HG03571 (cell line): ENCODE results near the gene GAA.
"Not testable (repeated sequence)": the region's sequence is repeated elsewhere in the genome, so short reads cannot be mapped to it uniquely, and the experiment has no call there.

Experiments
- ATAC-seq: cut with Tn5 transposase; IDR thresholded peaks from one replicate; pipeline ENCODE4 v1.9.1; 2021; ENCODE audit not compliant: unreplicated experiment

GAA gene

DNA sequence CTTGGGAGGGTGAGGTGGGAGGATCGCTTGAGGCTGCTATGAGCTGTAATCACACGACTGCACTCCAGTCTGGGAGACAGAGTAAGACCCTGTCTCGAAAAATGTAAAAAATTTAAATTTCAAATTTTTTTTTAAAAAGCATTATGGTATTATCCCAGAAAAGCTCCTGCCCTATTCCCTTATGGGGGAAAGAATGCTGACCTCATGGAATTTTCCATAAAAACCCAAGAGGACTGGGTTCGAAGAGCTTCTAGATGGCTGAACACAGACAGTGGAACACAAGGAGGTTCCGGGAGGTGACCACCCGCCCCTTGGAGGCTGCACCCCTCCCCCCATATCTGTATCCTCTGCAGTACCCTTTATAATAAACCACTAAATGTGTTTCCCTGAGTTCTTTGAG lies 41.5 kb downstream of the GAA start:
- ATAC-seq: no peak

DNA sequence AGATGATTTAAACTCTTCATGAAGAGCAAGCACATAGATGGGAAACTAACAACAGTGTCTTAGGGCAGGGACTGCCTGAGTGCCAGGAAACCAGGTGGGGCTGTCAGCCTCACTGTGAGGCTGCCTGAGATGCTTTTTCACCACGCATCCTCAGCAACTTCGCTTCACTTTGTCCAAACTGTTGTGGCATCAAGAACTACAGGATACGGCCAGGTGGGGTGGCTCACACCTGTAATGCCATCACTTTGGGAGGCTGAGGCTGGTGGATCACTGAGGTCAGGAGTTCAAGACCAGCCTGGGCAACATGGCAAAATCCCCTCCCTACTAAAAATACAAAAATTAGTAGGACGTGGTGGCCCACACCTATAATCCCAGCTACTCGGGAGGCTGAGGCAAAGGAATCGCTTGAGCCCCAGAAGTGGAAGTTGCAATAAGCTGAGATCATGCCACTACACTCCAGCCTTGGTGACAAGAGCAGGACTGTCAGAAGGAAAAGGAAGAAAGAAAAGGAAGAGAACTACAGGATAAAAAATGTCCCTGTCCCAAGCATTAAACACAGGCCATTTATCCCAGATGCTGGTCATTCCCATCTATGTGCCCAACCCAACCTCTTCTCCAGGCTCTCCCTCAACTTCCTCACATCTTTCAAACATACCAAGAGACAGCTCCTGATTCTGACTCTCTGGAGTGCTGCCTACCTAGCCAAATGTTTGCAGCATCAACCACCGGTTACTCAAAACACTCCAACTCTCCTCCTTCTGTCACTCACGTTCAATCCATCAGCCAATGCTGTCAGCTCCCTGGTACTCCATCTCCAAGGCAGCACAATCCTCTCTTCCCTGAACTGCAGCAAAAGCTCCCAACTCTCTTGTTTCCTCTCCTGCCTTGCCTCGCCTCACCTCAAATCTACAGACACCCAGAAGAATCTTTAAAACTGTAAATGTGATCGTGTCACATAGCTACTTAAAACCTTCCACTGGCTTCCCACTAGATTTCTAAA lies 44.0 kb downstream of the GAA start:
- ATAC-seq: no peak

DNA sequence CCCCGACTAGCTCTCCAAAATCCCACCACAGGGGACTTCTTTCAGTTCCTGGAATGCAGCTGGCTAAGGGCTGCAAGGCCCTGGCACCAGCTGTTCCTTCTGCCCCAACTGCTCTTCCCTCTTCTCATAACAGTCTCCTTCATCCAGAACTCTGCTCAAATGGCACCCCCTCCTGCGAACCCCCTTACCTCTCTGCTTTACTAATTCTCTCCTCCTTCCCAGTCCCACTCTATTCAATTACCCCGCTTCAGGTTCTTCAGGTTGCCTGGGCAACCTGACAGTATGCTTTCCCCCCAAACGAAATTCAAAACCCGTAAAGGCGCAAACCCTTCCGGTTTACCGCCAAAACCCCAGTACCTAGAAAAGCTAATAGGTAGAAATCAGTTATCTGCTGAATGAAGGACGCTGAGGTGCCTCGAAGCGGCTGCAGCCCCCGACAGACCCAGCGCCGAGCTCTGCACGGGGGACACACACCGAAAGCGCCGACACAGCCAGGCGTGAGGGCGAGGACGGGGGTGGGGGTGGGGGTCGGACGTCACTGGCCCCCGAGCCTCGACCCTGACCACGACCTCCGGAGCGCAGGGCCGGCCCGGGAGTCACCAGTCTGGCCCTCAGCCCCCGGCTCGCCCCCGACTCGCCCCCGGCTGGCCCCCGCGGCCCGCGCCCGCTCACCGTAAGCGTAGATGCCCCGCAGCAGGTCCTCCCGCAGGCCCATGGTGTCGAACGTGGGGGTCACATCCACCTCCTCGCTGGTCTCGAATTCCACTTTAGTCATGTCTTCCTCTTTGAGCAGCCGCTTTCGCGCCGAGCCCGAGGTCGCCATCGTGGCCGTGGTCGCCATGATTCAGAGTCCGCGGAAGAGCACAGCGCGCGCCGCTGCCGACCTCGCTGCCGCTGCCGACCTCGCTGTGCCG lies 45.0 kb downstream of the GAA start:
- peak; percentile 20 for ATAC-seq

DNA sequence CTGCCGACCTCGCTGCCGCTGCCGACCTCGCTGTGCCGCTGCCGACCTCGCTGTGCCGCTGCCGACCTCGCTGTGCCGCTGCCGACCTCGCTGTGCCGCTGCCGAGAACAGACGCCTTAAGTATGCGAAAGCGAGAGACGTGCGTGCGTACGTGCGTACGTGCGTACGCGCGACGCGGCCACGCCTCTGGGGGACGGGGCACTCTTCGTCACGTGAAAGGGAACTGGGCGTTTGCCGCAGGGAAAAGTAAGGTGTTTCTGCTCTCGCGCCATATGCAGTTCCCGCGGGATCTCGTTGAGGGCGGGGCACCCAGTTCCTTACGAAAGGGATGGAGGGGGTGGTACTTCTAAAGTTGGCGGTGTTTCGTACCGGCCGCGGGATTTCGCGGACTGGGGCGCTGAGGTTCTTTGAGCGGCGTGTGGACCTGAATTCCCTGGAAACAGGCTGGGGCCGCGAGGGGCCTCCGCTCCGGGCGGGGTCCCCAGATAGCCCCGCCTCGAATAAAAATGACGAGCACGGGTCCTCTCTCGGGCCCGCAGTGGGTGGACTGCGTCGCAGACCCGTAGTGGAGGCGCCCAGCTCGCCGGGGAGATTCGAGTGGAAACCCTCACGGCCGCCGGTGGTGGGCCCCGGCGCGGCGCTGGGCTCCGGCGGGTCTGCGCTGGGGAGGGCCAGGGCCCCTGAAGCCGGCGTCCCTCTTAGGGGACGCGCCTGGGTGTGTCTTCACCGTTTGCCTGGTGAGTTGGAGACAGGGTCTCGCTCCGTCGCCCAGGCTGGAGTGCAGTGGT lies 45.8 kb downstream of the GAA start, which contains the start of gene EIF4A3:
Gene EIF4A3, minus strand, starts transcription at position 94 of the 788 bp plus-strand sequence. CDS start 167 bp downstream, outside the sequence.
- ATAC-seq: peak; percentile 70

DNA sequence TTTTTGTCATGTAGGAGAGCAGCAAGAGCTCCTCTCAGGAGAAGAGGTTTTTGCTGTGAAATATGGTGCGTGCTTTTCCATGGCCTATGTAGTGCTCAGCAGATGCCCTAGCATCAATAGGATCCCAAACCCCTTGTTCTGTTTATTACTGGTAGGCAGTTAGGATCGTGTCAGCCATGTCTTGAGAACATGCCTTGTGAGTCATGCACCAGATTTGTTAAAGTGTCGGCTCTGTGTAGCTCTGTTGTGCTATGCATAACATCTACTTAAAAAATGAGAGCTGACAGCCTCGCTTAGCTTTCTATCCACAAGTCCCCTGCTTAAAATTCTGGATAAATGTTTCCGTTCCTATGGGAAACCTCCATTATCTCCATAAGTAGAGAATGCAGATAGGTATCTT lies 50.0 kb downstream of the GAA start:
- ATAC-seq: no peak

DNA sequence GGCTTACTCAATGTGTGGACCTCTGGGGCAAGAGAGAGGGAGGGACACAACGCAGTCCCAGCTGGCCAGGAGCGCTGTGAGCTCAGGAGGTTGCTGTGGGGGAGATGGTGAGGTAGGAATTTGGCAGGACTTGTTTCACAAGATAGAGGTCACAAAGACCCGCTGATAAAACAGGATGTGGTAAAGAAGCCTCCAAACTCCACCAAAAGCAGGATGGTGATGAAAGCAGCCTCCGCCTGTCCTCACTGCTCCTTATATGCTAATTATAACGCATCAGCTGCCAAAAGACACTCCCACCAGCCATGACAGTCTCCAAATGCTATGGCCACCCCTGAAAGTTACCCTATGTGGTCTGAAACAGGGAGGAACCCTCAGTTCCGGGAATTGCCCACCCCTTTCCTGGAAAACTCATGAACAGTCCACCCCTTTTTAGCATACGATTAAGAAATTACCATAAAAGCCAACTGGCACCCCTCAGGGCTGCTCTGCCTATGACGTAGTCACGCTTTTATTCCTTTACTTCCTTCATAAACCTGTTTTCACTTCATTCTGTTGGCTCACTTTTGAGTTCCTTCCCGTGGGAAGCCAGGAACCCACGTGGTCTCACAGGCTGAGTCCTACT lies 50.8 kb downstream of the GAA start:
- no peak for ATAC-seq

DNA sequence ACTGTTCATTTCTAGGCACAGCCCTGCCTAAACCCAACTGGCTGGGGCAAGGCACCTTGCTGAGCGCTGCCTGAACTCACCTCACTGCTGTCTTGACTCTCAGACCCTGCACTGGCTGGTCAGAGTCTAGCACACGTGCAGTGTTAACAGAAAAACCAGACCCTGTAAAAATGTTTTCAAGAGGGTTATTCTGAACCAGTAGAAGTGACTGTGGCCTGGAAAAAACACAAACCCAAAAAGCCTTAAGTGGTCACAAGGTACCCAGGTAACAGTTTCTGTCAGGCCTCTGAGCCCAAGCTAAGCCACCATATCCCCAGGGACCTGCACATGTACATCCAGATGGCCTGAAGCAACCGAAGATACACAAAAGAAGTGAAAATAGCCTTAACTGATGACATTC lies 51.6 kb downstream of the GAA start:
- ATAC-seq: no peak

DNA sequence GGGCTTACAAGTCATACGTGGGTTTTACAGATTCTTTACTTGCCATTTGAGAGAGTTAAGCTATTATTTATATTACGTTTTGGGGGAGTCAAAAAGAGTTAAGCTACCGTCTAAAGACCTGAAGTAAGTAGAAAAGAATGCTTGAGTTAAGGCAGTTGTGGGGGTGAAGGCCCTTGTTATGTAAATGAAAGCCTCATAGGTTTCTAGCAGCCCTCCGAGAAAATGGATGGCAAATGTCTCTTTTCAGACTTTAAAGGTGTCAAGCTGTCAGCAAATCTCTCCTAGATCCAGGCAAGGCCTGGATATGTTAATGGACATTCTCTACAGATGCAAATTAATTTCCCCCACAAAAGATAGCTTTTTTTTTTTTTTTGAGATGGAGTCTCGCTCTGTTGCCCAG lies 52.8 kb downstream of the GAA start:
- ATAC-seq: no peak

DNA sequence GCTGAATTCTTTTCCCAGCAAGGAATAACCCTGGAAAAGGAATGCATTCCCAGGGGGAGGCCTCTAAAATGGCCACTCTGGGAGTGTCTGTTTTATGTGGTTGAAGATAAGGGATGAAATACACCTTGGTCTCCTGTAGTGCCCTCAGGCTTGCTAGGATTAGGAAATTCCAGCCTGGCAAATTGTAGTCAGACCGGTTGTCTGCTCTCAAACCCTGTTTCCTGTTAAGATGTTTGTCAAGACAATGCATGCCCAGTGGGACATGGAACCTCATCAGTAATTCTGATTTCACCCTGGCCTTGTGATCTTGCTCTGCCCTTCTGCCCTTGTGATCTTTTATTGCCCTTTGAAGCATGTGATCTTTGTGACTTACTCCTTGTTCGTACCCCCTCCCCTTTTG lies 54.2 kb downstream of the GAA start:
- not testable (repeated sequence) for ATAC-seq

DNA sequence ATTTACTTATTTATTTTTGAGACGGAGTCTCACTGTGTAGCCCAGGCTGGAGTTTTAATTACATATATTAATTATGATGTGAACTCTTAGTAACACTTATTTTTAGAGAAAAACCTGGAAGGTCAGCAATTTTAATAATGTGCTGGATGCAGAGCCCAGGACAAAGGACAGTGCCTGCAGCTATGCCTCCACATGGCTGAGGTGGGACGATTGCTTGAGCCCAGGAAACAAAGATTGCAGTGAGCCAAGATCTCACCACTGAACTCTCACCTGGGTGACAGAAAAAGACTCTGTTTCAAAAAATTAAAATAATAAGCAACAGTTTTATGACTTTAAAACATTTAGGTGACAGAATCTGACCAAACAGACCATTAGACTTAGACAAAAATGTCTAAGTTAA lies 57.5 kb downstream of the GAA start:
- ATAC-seq: no peak

- no peak for ATAC-seq
Measured at GRCh38 chr17:80160536-80160935, 59.2 kb downstream of the GAA start.

DNA sequence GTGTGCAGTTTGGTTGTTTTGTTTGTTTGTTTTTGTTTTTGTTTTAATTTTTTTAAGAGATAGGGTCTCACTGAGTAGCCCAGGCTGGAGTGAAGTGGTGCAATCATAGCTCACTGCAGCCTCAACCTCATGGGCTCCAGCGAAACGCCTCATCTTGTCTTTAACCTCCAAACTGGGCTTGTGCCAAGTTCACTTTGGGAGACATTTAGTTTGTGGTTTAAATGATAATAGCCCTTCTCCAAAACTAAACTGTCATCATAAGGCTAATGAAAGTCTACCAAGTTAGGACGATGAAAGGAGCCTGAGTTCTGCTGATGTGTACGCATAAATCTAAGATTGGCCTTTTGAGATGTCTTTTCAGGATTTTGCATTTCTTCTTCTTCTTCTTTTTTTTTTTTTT lies 62.0 kb downstream of the GAA start:
- ATAC-seq: no peak

- no peak for ATAC-seq
Measured at GRCh38 chr17:80164185-80164584, 62.8 kb downstream of the GAA start.

DNA sequence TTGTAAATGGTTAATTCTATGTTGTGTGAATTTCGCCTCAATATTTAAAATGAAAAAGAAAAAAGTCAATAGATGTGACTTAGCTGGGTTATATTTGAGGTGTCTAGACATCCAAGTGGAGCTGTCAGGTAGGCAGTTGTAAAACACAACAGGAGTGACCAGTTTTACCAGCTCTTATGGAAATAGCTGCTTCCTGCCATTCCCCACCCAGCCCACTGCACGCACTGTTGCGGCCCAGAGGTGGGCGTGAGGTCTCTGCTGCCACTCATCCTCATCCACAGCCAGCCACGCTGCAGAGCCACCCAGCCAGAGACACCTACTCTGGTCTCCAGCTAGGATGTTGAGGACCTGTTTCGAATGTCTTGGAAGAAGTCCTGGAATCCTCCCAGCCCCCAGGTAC lies 65.1 kb downstream of the GAA start:
- ATAC-seq: no peak

- ATAC-seq: no peak
Measured at GRCh38 chr17:80168371-80168770, 67.0 kb downstream of the GAA start.

- ATAC-seq: no peak
Measured at GRCh38 chr17:80169107-80169506, 67.7 kb downstream of the GAA start.
